Brain microvascular endothelial cell (primary cell): Measurements from ENCODE around the gene TCOF1.

Source experiments
- DNase-seq: peaks from one replicate; pipeline ENCODE4 v3.0.0-alpha.2; 2020
- H3K27ac ChIP-seq: fragments of 250-450 bp; sonication (Bioruptor Pico); 2 replicates; pipeline ENCODE4 v1.5.1; 2020; ENCODE audit warnings: mild to moderate bottlenecking, moderate library complexity
- H3K27me3 ChIP-seq: fragments of 250-450 bp; sonication (Bioruptor Pico); replicated peaks from 2 replicates; pipeline ENCODE4 v1.5.1; 2020; ENCODE audit warnings: mild to moderate bottlenecking
- H3K36me3 ChIP-seq: fragments of 250-450 bp; sonication (Bioruptor Pico); replicated peaks from 2 replicates; pipeline ENCODE4 v1.5.1; 2020; ENCODE audit warnings: mild to moderate bottlenecking
- H3K4me3 ChIP-seq: 2 replicates; pipeline ENCODE4 v1.5.1; 2011; ENCODE audit warnings: low read depth, mild to moderate bottlenecking, control low read depth, low read length, moderate library complexity
- CTCF ChIP-seq: IDR thresholded peaks from 2 replicates; pipeline ENCODE4 v1.5.1; 2011; ENCODE audit warnings: low read depth, mild to moderate bottlenecking, moderate library complexity, low read length, control low read depth, inconsistent platforms; ENCODE audit errors: missing control alignments
- in situ Hi-C: cut with HindIII; loops from 2 replicates; pipeline ENCODE4 v1.10.0; 2017; ENCODE audit warnings: low sequenced_read_pairs, low pct_ligation_motif_present

The TCOF1 gene

DNA sequence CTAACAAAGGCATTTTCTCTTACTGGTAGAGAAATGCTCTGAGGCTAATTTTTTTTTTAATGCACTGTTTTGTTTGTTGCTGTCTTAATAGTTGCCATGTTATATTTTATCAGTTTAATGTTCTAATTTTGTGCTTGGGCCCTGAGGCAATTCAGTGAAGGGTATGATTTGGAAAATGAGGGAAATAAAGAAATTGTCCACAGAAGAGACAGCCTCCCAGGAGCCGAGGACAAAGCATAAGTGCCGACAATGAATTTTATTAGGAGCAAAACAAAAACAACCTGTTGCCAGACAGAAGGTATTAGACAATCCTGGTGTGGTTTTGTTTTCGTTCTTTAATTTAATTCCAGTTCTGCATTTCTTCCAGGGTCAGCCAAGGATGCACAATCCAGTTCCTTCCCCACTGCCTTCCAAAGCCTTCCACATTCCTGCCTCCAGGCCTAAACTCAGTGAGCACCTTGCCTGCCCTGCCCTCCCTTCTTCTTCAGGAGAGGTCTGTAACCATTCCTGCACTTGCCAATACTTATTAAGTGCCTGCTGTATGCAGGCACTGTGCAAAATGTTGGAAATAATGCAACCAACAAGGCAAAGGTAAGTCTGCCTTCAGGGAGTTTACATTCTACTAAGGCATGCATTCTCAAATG is 4.3 kb upstream of the TCOF1 start:
- DNase-seq = no peak
- H3K27ac ChIP-seq = no peak overlapping the region
- in situ Hi-C loops = no loop called here
- no peak overlapping the region for H3K4me3 ChIP-seq
- no peaks in the 10 kb centered on the region for H3K36me3 ChIP-seq
- TF ChIP-seq CTCF = no peak
- no peaks in the 10 kb centered on the region for H3K27me3 ChIP-seq

- Histone ChIP-seq H3K27ac (no peak overlapping the region), H3K27me3 (no peaks in the 10 kb centered on the region), H3K36me3 (no peaks in the 10 kb centered on the region), H3K4me3 (no peak overlapping the region)
- no peak for TF ChIP-seq CTCF
- DNase-seq = no peak
- in situ Hi-C loops = no loop called here
Measured at GRCh38 chr5:150355791-150356190, 1.7 kb upstream of the TCOF1 start.

GRCh38 chr5:150356575-150357294 is 762 bp upstream of the TCOF1 start:
- in situ Hi-C loops = no loop called here
- no peak for DNase-seq
- H3K36me3 ChIP-seq = peaks cover 9% of the 10 kb centered on the region
- H3K27me3 ChIP-seq = no peaks in the 10 kb centered on the region
- TF ChIP-seq CTCF = no peak
- H3K4me3 ChIP-seq = peak overlapping the region; percentile 40
- no peak overlapping the region for H3K27ac ChIP-seq

DNA sequence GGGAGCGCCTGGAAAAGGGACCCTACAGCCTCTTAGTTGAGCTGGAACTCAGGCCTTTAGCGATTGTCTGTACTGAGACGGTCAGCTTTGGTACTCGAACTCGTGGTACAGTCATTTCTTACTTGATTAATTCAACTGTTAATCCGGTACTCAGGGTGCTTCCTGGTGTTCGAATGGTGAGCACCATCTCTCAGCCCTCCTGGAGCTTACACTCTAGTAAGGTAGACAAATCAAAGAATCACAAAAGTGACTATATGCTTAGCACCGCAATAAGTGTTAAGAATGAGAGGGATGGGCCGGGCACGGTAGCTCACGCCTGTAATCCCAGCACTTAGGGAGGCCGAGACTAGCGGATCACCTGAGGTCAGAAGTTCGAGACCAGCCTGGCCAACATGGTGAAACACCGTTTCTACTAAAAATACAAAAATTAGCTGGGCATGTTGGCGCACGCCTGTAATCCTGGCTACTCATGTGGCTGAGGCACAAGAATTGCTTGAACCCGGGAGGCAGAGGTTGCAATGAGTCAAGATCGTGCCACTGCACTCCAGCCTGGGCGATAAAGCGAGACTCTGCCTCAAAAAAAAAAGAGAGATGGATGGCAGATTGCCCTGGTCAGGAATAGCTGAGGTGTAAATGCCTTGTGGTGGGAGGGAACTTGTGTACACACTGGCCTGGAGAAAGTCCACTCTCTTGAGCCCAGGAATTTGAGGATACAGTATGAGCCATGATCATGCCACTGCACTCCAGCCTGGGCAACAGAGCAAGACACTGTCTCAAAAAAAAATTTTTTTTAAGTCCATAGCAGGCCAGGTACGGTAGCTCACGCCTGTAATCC is 981 bp downstream of the TCOF1 start:
- DNase-seq = no peak
- in situ Hi-C loops = no loop called here
- Histone ChIP-seq H3K4me3 (peak overlapping the region; percentile 82), H3K27ac (peak overlapping the region; percentile 27), H3K27me3 (no peaks in the 10 kb centered on the region), H3K36me3 (peaks cover 24% of the 10 kb centered on the region)
- no peak for TF ChIP-seq CTCF

GRCh38 chr5:150361301-150361700 is 3.8 kb downstream of the TCOF1 start:
- no peak for TF ChIP-seq CTCF
- Histone ChIP-seq H3K27me3 (no peaks in the 10 kb centered on the region), H3K36me3 (peaks cover 45% of the 10 kb centered on the region), H3K4me3 (no peak overlapping the region), H3K27ac (no peak overlapping the region)
- no peak for DNase-seq
- in situ Hi-C loops = no loop called here
